ENCODE measurements around the gene HLCS. TPM values are rescaled to one million over a fixed set of nuclear protein-coding genes. Genes with fewer than 3 reads are reported as not detected.

The HLCS gene
- total RNA-seq, 1 experiment from 2014 or later = 8.5 TPM

- DNase-seq (ENCODE audit: low spot score) = peak; percentile 38
Observed at GRCh38 chr21:36747815-36748383, 218.6 kb downstream of the HLCS start.

GRCh38 chr21:36747041-36747814 lies 219.2 kb downstream of the HLCS start:
- no peak for DNase-seq (ENCODE audit: low spot score)

- no peak for DNase-seq (ENCODE audit: low spot score)
Observed at GRCh38 chr21:36745459-36745858, 221.0 kb downstream of the HLCS start.

- no peak for DNase-seq (ENCODE audit: low spot score)
Observed at GRCh38 chr21:36744560-36745231, 221.8 kb downstream of the HLCS start.

GRCh38 chr21:36744190-36744559 lies 222.3 kb downstream of the HLCS start:
- DNase-seq (ENCODE audit: low spot score) = no peak

- DNase-seq (ENCODE audit: low spot score) = no peak
Observed at GRCh38 chr21:36743446-36743845, 223.0 kb downstream of the HLCS start.

- no peak for DNase-seq (ENCODE audit: low spot score)
Observed at GRCh38 chr21:36743008-36743407, 223.5 kb downstream of the HLCS start.

- DNase-seq (ENCODE audit: low spot score) = no peak
Observed at GRCh38 chr21:36741506-36741905, 225.0 kb downstream of the HLCS start.

- DNase-seq (ENCODE audit: low spot score) = no peak
Observed at GRCh38 chr21:36738489-36739126, 227.9 kb downstream of the HLCS start.

- DNase-seq (ENCODE audit: low spot score) = no peak
Observed at GRCh38 chr21:36735724-36736320, 230.6 kb downstream of the HLCS start.

GRCh38 chr21:36735201-36735515 lies 231.3 kb downstream of the HLCS start:
- DNase-seq (ENCODE audit: low spot score) = no peak

GRCh38 chr21:36734367-36735200 lies 231.9 kb downstream of the HLCS start:
- no peak for DNase-seq (ENCODE audit: low spot score)

GRCh38 chr21:36733857-36734256 lies 232.6 kb downstream of the HLCS start:
- DNase-seq (ENCODE audit: low spot score) = no peak

- DNase-seq (ENCODE audit: low spot score) = no peak
Observed at GRCh38 chr21:36732761-36733160, 233.7 kb downstream of the HLCS start.

- DNase-seq (ENCODE audit: low spot score) = no peak
Observed at GRCh38 chr21:36732217-36732616, 234.3 kb downstream of the HLCS start.

- DNase-seq (ENCODE audit: low spot score) = no peak
Observed at GRCh38 chr21:36730291-36731281, 235.9 kb downstream of the HLCS start.

- no peak for DNase-seq (ENCODE audit: low spot score)
Observed at GRCh38 chr21:36729310-36729970, 237.0 kb downstream of the HLCS start.

- no peak for DNase-seq (ENCODE audit: low spot score)
Observed at GRCh38 chr21:36728371-36729111, 237.9 kb downstream of the HLCS start.

- DNase-seq (ENCODE audit: low spot score) = no peak
Observed at GRCh38 chr21:36727866-36728265, 238.6 kb downstream of the HLCS start.

Data from HT-29 (cell line).